ENCODE results near the gene ZNF609. TPM values are rescaled to one million over a fixed set of nuclear protein-coding genes. Genes with fewer than 3 reads are reported as not detected.

ZNF609 gene
- total RNA-seq, 1 experiment from 2014 or later = 35.0 TPM

DNA sequence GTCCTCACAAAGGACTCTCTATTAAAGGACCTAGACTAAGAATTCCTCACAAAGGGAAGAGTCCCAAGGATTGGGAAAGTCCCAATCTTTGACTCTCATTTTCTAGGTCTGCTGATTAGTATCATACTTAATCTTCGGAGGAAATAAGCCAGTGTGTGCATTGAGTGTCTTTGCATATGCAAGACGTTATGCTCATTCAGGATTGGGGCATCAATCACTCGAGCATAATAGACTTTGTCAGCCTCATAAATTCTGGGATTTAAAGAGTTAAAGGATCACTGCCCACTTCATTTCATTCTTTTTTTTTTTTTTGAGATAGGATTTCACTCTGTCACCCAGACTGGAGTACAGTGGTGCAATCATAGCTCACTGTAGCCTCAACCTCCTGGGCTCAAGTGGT lies 160.7 kb downstream of the ZNF609 start:
- TF ChIP-seq, protein P1, sequence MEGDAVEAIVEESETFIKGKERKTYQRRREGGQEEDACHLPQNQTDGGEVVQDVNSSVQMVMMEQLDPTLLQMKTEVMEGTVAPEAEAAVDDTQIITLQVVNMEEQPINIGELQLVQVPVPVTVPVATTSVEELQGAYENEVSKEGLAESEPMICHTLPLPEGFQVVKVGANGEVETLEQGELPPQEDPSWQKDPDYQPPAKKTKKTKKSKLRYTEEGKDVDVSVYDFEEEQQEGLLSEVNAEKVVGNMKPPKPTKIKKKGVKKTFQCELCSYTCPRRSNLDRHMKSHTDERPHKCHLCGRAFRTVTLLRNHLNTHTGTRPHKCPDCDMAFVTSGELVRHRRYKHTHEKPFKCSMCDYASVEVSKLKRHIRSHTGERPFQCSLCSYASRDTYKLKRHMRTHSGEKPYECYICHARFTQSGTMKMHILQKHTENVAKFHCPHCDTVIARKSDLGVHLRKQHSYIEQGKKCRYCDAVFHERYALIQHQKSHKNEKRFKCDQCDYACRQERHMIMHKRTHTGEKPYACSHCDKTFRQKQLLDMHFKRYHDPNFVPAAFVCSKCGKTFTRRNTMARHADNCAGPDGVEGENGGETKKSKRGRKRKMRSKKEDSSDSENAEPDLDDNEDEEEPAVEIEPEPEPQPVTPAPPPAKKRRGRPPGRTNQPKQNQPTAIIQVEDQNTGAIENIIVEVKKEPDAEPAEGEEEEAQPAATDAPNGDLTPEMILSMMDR (conservative IDR thresholded peaks at IDR 0.05; ENCODE audit: low read depth, low read length) = no peak
- peak; percentile 73 for DNase-seq (ENCODE audit: low spot score)
- no peaks in the 10 kb centered on the region for H3K36me3 ChIP-seq (ENCODE audit: insufficient read depth, low read length, poor library complexity, severe bottlenecking)
- H3K4me3 ChIP-seq (ENCODE audit: low read depth, low read length, poor library complexity, severe bottlenecking) = no peak overlapping the region
- POLR2A ChIA-PET (ENCODE audit: low non-redundant PET) = interaction anchor here (0.6 kb wide), 2 partner anchors 302 to 1270 kb away, joined by 3 to 5 read pairs; no protein-coding TSS in a partner anchor
- H3K27ac ChIP-seq (ENCODE audit: low read depth, low read length, poor library complexity, severe bottlenecking) = no peak overlapping the region
- peaks cover 54% of the 10 kb centered on the region for H3K4me1 ChIP-seq (ENCODE audit: insufficient read depth, low read length, poor library complexity, severe bottlenecking)
- no peaks in the 10 kb centered on the region for H3K9me3 ChIP-seq (ENCODE audit: low read depth, low read length, poor library complexity, severe bottlenecking)
- CTCF ChIA-PET = interaction anchor here (0.6 kb wide), 1 partner anchor 410 kb away, joined by 5 read pairs; no protein-coding TSS in a partner anchor
- intact Hi-C loops (cut with micrococcal nuclease; ENCODE audit: unreplicated experiment) = no loop called here
- H3K27me3 ChIP-seq (replicated peaks; ENCODE audit: insufficient read depth, low read depth, low read length, poor library complexity) = no peaks in the 10 kb centered on the region
- BruUV-seq (replicated peaks) = no TSS peak

DNA sequence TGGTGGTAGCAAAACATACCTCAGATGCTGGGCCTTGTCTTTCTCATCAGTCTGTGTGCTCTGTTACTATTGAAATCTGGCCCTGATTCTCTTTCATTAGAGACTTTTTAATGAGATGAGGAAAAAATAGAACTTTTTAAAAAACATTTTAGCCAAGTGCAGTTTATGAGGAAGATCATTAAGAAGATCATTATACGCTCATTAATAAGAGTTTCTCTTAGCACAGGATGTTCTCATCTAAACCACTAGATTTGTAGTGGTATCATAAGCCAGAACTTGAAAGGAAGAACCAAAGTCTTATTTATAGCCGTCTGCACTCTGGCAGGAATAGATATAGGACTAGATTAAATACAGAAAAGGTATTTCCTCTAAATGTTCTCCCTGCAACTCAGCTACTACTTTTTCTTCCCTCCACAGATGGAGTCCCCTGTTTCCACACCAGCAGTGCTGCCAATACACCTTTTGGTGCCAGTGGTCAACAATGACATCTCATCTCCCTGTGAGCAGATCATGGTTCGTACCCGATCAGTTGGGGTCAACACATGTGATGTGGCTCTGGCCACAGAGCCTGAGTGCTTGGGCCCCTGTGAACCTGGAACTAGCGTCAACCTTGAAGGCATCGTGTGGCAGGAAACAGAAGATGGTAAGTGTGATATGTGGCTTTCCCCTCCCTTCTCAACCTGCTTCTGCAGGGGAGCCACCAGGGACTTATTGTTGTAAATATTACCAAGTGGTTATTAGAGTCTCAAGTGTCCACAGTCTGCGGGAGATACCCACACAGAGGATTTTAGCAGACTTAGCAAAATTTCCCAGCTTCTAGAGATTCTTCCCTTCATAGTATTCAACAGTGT lies 162.3 kb downstream of the ZNF609 start:
- no peak for DNase-seq (ENCODE audit: low spot score)
- H3K27ac ChIP-seq (ENCODE audit: low read depth, low read length, poor library complexity, severe bottlenecking) = no peak overlapping the region
- no peak overlapping the region for H3K4me3 ChIP-seq (ENCODE audit: low read depth, low read length, poor library complexity, severe bottlenecking)
- ChIA-PET CTCF (no interaction called here), POLR2A (ENCODE audit: low non-redundant PET) (interaction anchor here (0.6 kb wide), 2 partner anchors 35 to 195 kb away, joined by 3 to 33 read pairs; no protein-coding TSS in a partner anchor)
- intact Hi-C loops (cut with micrococcal nuclease; ENCODE audit: unreplicated experiment) = no loop called here
- H3K9me3 ChIP-seq (ENCODE audit: low read depth, low read length, poor library complexity, severe bottlenecking) = no peaks in the 10 kb centered on the region
- H3K27me3 ChIP-seq (replicated peaks; ENCODE audit: insufficient read depth, low read depth, low read length, poor library complexity) = no peaks in the 10 kb centered on the region
- no peaks in the 10 kb centered on the region for H3K36me3 ChIP-seq (ENCODE audit: insufficient read depth, low read length, poor library complexity, severe bottlenecking)
- peaks cover 54% of the 10 kb centered on the region for H3K4me1 ChIP-seq (ENCODE audit: insufficient read depth, low read length, poor library complexity, severe bottlenecking)
- no TSS peak for BruUV-seq (replicated peaks)
- TF ChIP-seq EZH2 (IDR thresholded peaks at IDR 0.05; ENCODE audit: borderline replicate concordance, low read depth, low read length, poor library complexity, severe bottlenecking) = no peak
- TF ChIP-seq, protein P1 (conservative IDR thresholded peaks at IDR 0.05; ENCODE audit: low read depth, low read length) = no peak

- Histone ChIP-seq H3K27me3 (replicated peaks; ENCODE audit: insufficient read depth, low read depth, low read length, poor library complexity) (no peaks in the 10 kb centered on the region), H3K36me3 (ENCODE audit: insufficient read depth, low read length, poor library complexity, severe bottlenecking) (no peaks in the 10 kb centered on the region), H3K4me1 (ENCODE audit: insufficient read depth, low read length, poor library complexity, severe bottlenecking) (peaks cover 54% of the 10 kb centered on the region), H3K9me3 (ENCODE audit: low read depth, low read length, poor library complexity, severe bottlenecking) (no peaks in the 10 kb centered on the region), H3K27ac (ENCODE audit: low read depth, low read length, poor library complexity, severe bottlenecking) (peak overlapping the region; percentile 17), H3K4me3 (ENCODE audit: low read depth, low read length, poor library complexity, severe bottlenecking) (no peak overlapping the region)
- peak; percentile 73 for DNase-seq (ENCODE audit: low spot score)
- BruUV-seq (replicated peaks) = no TSS peak
- intact Hi-C loops (cut with micrococcal nuclease; ENCODE audit: unreplicated experiment) = no loop called here
- POLR2A ChIA-PET (ENCODE audit: low non-redundant PET) = interaction anchor here (0.6 kb wide), 1 partner anchor 195 kb away, joined by 33 read pairs; no protein-coding TSS in a partner anchor
- no peak for TF ChIP-seq EZH2 (IDR thresholded peaks at IDR 0.05; ENCODE audit: borderline replicate concordance, low read depth, low read length, poor library complexity, severe bottlenecking)
- TF ChIP-seq, protein P1 (conservative IDR thresholded peaks at IDR 0.05; ENCODE audit: low read depth, low read length) = no peak
- CTCF ChIA-PET = no interaction called here
These were observed 163.1 kb downstream of the ZNF609 start for GRCh38 chr15:64623347-64623996.

All from A673 (cell line).